Measurements from ENCODE around the gene TERT.

The TERT gene

DNA sequence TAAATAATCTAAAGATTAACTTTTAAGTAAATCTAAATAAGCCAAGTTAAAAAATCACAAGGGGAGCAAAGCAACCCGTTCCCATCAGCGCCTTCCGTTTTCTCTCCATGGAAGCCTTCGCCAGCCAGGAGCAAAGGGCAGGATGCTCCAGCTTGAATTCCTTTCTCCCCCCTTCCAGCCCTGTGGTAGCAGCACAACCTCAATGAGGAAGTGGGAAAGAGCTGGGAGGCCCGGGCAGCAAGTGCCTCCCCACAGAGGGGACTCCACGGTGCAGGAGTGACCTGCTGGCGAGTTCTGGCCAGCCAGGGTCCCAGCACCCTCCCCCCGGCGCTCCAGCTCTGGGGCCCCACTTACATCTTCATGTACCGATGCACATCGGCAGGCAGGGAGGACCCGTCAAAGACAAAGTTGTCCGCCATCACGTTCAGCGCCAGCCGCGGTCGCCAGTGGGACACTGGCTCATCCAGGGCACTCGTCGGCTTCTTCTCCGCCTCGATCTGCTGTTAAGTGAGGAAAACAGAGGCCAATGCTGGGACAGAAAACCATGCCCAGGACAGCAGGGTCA lies 43.7 kb upstream of the TERT start:
- DNase-seq (ENCODE audit: low read depth), result no peak
- TF ChIP-seq, protein P1, sequence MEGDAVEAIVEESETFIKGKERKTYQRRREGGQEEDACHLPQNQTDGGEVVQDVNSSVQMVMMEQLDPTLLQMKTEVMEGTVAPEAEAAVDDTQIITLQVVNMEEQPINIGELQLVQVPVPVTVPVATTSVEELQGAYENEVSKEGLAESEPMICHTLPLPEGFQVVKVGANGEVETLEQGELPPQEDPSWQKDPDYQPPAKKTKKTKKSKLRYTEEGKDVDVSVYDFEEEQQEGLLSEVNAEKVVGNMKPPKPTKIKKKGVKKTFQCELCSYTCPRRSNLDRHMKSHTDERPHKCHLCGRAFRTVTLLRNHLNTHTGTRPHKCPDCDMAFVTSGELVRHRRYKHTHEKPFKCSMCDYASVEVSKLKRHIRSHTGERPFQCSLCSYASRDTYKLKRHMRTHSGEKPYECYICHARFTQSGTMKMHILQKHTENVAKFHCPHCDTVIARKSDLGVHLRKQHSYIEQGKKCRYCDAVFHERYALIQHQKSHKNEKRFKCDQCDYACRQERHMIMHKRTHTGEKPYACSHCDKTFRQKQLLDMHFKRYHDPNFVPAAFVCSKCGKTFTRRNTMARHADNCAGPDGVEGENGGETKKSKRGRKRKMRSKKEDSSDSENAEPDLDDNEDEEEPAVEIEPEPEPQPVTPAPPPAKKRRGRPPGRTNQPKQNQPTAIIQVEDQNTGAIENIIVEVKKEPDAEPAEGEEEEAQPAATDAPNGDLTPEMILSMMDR (conservative IDR thresholded peaks at IDR 0.05; ENCODE audit: low read depth, low read length), result no peak
- H3K4me3 ChIP-seq (ENCODE audit: low read length), result no peak overlapping the region

DNA sequence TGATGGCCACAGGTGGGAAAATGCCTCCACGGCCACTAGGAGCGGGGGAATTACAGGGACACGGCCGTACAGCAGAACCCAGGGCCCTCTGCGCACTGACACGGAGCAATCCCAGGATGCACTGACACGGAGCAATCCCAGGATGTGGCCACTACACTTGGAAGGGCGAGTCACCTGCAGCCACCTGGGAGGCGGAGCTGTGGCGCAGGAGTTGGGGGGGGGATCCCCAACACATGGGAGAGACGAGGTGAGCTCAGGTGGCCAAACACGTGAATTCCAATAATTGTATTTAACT lies 43.3 kb upstream of the TERT start:
- H3K4me3 ChIP-seq (ENCODE audit: low read length), result no peak overlapping the region
- DNase-seq (ENCODE audit: low read depth), result no peak
- TF ChIP-seq, protein P1 (conservative IDR thresholded peaks at IDR 0.05; ENCODE audit: low read depth, low read length), result no peak

DNA sequence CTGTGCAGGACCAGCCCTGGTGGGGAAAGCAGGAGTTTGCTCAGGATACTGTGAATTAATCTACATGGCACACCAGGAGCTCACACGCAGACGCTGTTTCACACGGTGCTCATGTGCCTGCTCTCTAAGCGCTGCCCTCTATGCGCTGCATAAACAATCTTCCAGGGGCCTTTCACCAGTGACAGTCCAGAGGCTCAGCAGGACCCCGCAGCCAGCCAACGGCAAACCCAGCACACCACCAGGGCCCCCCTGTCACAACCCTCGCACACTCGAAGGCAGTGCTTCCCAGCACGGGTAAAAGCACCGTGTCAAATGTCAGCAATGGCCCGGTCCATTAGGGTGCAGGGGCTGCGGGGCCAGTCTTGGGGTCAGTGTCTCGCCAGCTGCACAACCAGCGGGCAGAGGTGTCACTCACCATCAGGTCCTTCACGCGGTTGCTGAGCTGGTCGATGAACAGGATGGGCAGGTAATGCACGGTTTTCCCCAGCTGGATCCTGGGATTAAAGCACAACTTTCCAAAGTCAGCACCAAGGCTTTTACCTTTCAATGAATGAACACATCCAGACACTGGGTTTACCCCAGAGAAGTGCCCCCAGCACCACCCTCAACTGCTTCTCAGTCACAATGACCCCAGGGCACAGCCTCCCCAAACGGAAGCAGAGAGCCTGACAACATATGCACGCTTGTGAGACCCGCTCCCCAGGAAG lies 42.8 kb upstream of the TERT start:
- no peak overlapping the region for H3K4me3 ChIP-seq (ENCODE audit: low read length)
- TF ChIP-seq, protein P1 (conservative IDR thresholded peaks at IDR 0.05; ENCODE audit: low read depth, low read length), result no peak
- no peak for DNase-seq (ENCODE audit: low read depth)

DNA sequence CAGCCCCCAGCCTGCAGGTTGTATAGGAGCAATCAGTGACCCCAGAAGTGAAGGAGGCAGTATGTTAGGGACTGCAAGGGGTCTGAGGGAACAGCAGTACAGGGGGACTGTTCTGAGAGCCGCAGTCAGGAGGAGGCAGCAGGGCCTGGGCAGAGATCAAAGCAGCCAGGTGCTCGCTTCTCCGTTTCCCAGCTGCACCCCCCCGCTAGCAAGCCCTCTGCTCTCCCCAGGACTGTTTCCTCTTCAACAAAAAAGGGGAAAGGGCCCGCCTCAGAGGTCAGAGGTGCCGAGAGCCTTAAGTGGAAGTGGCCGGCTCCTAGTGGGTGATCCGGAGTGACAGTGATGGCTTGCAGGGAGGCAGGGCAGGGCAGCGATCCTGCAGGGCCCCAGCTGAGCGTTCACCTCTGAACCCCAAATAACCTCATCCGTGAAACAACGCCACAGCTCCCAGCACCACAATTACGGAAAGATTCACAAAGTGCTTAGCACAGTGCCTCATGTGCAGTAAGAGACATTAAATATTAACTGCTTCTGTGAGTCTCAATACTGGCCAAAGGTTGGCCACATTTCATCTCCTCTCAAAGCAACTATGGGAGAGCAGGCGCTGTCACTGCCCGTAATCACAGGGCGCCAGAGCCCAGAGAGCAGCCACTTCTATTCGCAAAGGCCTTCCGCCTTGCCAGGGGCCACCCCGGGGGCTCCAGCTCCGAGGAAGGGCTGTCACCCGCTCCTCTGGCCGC lies 42.1 kb upstream of the TERT start:
- DNase-seq (ENCODE audit: low read depth), result no peak
- no peak overlapping the region for H3K4me3 ChIP-seq (ENCODE audit: low read length)
- TF ChIP-seq, protein P1 (conservative IDR thresholded peaks at IDR 0.05; ENCODE audit: low read depth, low read length), result no peak

DNA sequence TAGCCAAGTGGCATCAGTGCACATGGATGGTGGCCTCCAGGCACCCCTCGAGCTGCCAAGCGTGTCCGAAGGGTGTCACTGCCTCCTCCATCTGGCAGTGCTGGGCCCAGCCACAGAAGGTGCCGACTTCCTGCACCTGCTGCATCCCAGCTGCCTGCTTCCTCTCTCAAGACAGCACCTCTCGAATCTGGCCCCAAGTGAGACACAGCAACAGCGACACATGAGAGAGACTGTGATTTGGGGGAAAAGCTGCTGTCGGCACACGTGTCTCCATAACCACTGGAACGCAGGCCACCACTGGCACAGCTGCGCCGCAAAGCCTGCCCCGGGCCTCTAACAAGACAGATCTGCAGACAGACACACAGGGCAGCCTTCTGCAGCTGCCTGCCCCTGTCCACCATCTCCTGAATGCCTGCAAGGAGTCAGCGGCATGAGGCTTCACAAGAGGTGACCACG lies 41.3 kb upstream of the TERT start:
- H3K4me3 ChIP-seq (ENCODE audit: low read length), result no peak overlapping the region
- TF ChIP-seq, protein P1 (conservative IDR thresholded peaks at IDR 0.05; ENCODE audit: low read depth, low read length), result no peak
- no peak for DNase-seq (ENCODE audit: low read depth)

DNA sequence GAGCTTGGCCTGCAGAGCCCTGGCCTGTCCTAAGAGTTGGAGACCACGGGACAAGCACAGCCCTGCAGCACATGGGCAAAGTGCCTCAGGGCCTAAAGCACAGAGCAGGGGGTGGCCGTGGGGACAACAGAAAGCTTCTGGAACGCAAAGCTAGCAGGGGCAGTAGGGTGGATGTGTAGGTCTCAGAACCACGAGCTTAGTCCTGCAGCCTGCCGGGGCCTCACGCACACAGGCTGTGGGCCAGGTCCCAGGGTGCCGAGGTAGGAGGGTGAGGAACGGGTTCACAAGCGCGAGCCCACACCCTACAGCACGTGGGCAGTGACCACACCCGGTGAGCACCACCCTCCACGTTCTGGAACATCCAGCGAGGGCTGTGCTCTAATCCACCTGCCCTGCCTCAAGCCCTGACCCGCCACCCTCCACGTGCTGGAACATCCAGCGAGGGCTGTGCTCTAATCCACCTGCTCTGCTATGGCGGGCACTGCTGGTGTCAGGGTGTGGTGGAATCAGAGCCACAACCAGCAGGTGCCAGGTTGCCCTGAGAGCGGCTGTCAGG lies 40.8 kb upstream of the TERT start:
- DNase-seq (ENCODE audit: low read depth), result no peak
- no peak overlapping the region for H3K4me3 ChIP-seq (ENCODE audit: low read length)
- TF ChIP-seq, protein P1 (conservative IDR thresholded peaks at IDR 0.05; ENCODE audit: low read depth, low read length), result no peak
